DOHH2 (cell line): ENCODE measurements around the gene PRAF2.

Source experiments
- H3F3A ChIP-seq: fragments of 200-600 bp; sonication (generic), shearing (Covaris generic); 2 replicates; pipeline ENCODE4 v1.6.0; 2016; ENCODE audit warnings: antibody characterized with exemption, mild to moderate bottlenecking; ENCODE audit not compliant: control insufficient read depth, insufficient read depth
- H3K27ac ChIP-seq: fragments of 200-600 bp; sonication (generic); 2 replicates; pipeline ENCODE4 v1.5.1; 2014; ENCODE audit warnings: low read depth, mild to moderate bottlenecking, low read length, moderate library complexity
- H3K27me3 ChIP-seq: fragments of 200-600 bp; sonication (generic); 2 replicates; pipeline ENCODE4 v1.6.1; 2014; ENCODE audit warnings: mild to moderate bottlenecking, low read length, mixed read lengths; ENCODE audit not compliant: control insufficient read depth
- H3K36me3 ChIP-seq: fragments of 200-600 bp; sonication (generic); 2 replicates; pipeline ENCODE4 v1.6.1; 2014; ENCODE audit warnings: mild to moderate bottlenecking, low read length, moderate library complexity, mixed read lengths; ENCODE audit not compliant: control insufficient read depth
- H3K4me1 ChIP-seq: fragments of 200-600 bp; sonication (generic); 2 replicates; pipeline ENCODE4 v1.6.1; 2014; ENCODE audit warnings: mild to moderate bottlenecking, low read length, mixed read lengths; ENCODE audit not compliant: control insufficient read depth
- H3K4me2 ChIP-seq: fragments of 200-600 bp; sonication (generic); 2 replicates; pipeline ENCODE4 v1.6.0; 2014; ENCODE audit warnings: mild to moderate bottlenecking, low read length, moderate library complexity
- H3K4me3 ChIP-seq: fragments of 200-600 bp; sonication (generic); 2 replicates; pipeline ENCODE4 v1.5.1; 2014; ENCODE audit warnings: mild to moderate bottlenecking, low read length, mixed read lengths
- H3K79me2 ChIP-seq: fragments of 200-600 bp; sonication (generic); 2 replicates; pipeline ENCODE4 v1.6.1; 2014; ENCODE audit warnings: mild to moderate bottlenecking, low read length, mixed read lengths; ENCODE audit not compliant: control insufficient read depth
- H3K9me2 ChIP-seq: fragments of 200-600 bp; sonication (generic); replicated peaks from 2 replicates; pipeline ENCODE4 v1.6.1; 2014; ENCODE audit warnings: mild to moderate bottlenecking, low read length, mixed read lengths; ENCODE audit not compliant: control insufficient read depth
- H3K9me3 ChIP-seq: fragments of 200-600 bp; sonication (generic); 2 replicates; pipeline ENCODE4 v1.6.1; 2014; ENCODE audit warnings: antibody characterized with exemption, low read length, mixed read lengths; ENCODE audit not compliant: control insufficient read depth, insufficient read depth
- H4K20me1 ChIP-seq: fragments of 200-600 bp; sonication (generic); 2 replicates; pipeline ENCODE4 v1.6.0; 2014; ENCODE audit warnings: low read depth, mild to moderate bottlenecking, antibody characterized with exemption, low read length, moderate library complexity; ENCODE audit not compliant: control insufficient read depth, insufficient read depth
- CTCF ChIP-seq: fragments of 200-600 bp; sonication (generic); IDR thresholded peaks from one replicate; pipeline ENCODE4 v1.5.1; 2014; ENCODE audit warnings: antibody characterized with exemption, mild to moderate bottlenecking, low read depth, low read length; ENCODE audit not compliant: poor library complexity, severe bottlenecking
- EZH2phosphoT487 ChIP-seq: fragments of 200-600 bp; sonication (generic); IDR thresholded peaks from 2 replicates; pipeline ENCODE4 v1.6.1; 2017; ENCODE audit warnings: borderline replicate concordance, mild to moderate bottlenecking, antibody characterized with exemption, low read length, moderate library complexity, mixed read lengths

PRAF2 gene

GRCh38 chrX:49066690-49067089 is 7.1 kb downstream of the PRAF2 start:
- Histone ChIP-seq H3K4me1 (no peaks in the 10 kb centered on the region), H3K27ac (no peak overlapping the region), H3K9me2 (no peaks in the 10 kb centered on the region), H3K4me3 (no peak overlapping the region), H3K9me3 (no peaks in the 10 kb centered on the region), H3K36me3 (no peaks in the 10 kb centered on the region), H3F3A (no peaks in the 10 kb centered on the region), H3K79me2 (no peaks in the 10 kb centered on the region), H4K20me1 (no peaks in the 10 kb centered on the region), H3K27me3 (no peaks in the 10 kb centered on the region), H3K4me2 (no peak overlapping the region)
- TF ChIP-seq CTCF (no peak), EZH2phosphoT487 (no peak)

DNA sequence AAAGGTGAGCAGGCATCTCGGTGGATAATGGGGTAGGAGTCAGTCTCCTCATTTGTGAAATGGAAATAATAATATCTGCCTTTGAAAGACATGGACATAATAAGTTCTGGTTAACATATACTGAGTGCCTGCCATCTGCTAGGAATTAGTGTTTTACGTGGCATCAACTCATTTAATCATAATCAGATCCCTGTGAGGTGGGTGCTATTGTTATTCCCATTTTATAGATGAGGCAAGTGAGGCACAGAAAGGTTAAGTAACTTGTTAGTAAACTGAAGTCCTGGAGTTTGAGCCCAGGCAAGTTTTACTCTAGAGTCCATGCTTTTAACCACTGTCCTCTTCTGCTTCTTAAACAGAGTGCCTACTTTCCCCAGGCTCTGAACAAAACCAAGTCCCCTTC is 7.5 kb downstream of the PRAF2 start:
- Histone ChIP-seq H3F3A (no peaks in the 10 kb centered on the region), H3K9me3 (no peaks in the 10 kb centered on the region), H3K79me2 (no peaks in the 10 kb centered on the region), H3K27ac (no peak overlapping the region), H3K9me2 (no peaks in the 10 kb centered on the region), H3K4me3 (no peak overlapping the region), H3K36me3 (no peaks in the 10 kb centered on the region), H4K20me1 (no peaks in the 10 kb centered on the region), H3K4me2 (no peak overlapping the region), H3K27me3 (no peaks in the 10 kb centered on the region), H3K4me1 (no peaks in the 10 kb centered on the region)
- TF ChIP-seq CTCF (no peak), EZH2phosphoT487 (no peak)

DNA sequence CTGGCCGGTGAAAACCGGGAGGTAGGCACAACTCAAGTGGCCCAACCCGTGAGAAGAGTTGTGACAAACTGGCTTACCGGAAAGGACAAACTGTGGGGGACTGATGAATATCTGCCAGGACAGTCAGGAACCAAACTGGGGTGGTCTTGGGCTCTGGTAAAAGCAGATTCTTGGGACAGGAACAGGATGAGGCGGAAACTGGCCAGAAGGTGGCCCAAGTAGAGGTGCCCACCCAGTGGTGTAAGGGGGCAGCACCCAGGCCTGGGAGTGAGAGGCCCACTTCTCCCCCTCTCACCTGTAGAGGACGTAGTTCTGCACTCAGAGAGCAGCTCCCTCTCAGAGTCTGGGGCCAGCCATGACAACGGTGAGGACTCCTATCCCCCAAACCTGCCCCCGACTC is 9.1 kb downstream of the PRAF2 start:
- Histone ChIP-seq H3K27me3 (no peaks in the 10 kb centered on the region), H3K4me3 (no peak overlapping the region), H3K9me3 (no peaks in the 10 kb centered on the region), H3F3A (no peaks in the 10 kb centered on the region), H4K20me1 (no peaks in the 10 kb centered on the region), H3K4me2 (no peak overlapping the region), H3K36me3 (no peaks in the 10 kb centered on the region), H3K9me2 (no peaks in the 10 kb centered on the region), H3K4me1 (no peaks in the 10 kb centered on the region), H3K79me2 (no peaks in the 10 kb centered on the region), H3K27ac (no peak overlapping the region)
- TF ChIP-seq EZH2phosphoT487 (no peak), CTCF (no peak)

GRCh38 chrX:49064303-49064702 is 9.5 kb downstream of the PRAF2 start:
- no peaks in the 10 kb centered on the region for H3K4me1 ChIP-seq
- H4K20me1 ChIP-seq = no peaks in the 10 kb centered on the region
- H3K27me3 ChIP-seq = no peaks in the 10 kb centered on the region
- TF ChIP-seq EZH2phosphoT487 (no peak), CTCF (no peak)
- H3F3A ChIP-seq = no peaks in the 10 kb centered on the region
- no peaks in the 10 kb centered on the region for H3K79me2 ChIP-seq
- no peak overlapping the region for H3K4me2 ChIP-seq
- H3K27ac ChIP-seq = no peak overlapping the region
- H3K9me3 ChIP-seq = no peaks in the 10 kb centered on the region
- H3K9me2 ChIP-seq = no peaks in the 10 kb centered on the region
- H3K36me3 ChIP-seq = no peaks in the 10 kb centered on the region
- no peak overlapping the region for H3K4me3 ChIP-seq
